ENCODE data around the gene AGPAT1. TPM values are rescaled to one million over a fixed set of nuclear protein-coding genes. Genes with fewer than 3 reads are reported as not detected.
"Not testable (repeated sequence)": the region's sequence is repeated elsewhere in the genome, so short reads cannot be mapped to it uniquely, and the experiment has no call there.

Gene AGPAT1
- total RNA-seq, 1 donor from 2014 or later: 12.9 TPM

DNA sequence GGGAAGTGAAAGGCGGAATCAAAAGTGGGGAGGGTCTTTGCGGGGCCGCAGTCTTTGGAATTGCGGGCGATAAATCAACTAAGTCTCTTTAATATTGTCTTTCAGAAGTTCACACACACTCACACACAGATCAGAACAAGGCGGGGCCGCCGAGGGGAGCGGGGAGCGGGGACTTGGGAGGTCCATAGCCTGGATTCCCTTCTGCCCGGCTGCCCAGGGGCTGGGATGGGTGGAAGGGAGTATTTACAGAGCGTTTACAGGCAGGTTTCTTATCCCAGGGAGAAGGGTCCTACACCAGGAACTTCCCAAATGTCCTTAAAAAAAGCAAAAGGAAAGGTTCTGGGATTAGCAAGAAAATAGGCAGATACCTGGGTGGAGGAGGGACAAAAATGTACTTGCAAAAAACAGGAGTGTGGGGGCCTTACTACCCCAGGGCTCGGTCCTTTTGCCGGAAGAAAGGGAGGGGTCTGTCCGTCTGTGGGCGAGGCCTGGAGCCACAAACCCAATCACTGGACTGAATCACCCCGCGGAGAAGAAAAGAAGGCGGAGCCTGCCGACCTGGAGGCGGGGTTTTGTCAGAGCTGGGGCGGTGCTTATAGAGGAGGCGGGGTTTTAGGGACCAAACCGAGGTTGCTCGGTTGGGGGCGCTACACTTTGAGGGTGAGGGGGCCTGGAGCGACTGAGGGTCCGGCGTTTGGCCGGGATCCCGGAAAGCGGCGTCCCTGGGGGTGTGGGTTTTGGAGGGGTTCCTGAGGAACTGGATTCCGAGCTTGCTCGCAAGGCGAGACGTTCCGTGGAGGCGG, 27.4 kb downstream of the AGPAT1 start:
- DNase-seq: peak; percentile 79

DNA sequence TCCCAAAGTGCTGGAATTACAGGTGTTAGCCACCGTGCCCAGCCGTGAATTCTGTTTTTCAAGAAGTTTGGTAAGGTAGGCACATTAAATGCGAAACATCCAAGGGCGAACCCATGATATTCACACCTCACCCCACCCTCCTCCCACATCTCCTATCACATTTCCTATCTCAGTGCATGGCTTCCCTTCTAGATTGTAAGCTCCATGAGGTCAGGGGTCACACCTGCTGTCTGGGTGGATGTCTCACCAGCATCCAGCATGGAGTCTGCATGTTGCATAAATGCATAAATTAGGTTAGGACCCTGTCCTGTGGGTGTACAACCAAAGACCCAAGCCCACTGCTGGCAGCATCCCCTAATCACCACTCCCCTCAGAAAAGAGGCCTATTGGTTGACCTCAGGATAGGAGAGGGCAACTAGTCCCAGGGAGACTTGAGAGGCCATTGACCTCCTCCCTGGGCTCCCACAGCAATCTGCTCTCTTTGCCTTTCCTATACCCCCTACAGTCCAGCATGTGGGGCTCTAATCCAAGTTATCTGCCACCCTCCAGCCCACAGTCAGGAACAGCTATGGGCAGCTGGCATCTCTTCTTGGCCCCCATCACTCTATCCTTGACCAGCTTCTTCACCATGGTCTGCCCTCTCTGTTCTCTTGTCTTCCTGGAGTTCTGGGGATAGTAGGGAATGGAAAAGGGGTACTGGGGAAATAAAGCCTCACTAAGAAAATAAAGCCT, 28.3 kb downstream of the AGPAT1 start:
- DNase-seq: no peak

- no peak for DNase-seq
These were observed 29.2 kb downstream of the AGPAT1 start for GRCh38 chr6:32146687-32147086.

DNA sequence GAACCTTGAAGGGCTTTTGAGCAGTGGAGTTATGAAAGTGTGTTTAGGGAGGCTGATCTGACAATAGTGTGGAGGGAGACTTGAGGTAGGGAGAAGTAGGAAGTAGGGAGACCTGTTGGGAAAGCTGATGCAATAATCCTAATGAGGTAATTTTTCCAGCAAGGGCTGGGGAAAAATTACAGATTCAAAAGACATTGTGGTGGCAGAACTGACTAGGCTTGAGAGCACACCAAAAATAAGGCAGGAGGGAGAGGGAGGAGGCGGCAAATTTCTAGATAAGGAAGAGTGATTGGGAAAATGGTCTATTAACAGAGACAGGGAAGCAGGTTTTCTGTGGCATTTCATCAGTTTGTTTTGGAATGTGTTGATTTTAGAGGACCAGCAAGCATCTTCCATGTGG, 29.6 kb downstream of the AGPAT1 start:
- DNase-seq: no peak

- DNase-seq: not testable (repeated sequence)
These were observed 31.6 kb downstream of the AGPAT1 start for GRCh38 chr6:32144238-32144637.

GRCh38 chr6:32140420-32141046, 35.4 kb downstream of the AGPAT1 start:
- no peak for DNase-seq

DNA sequence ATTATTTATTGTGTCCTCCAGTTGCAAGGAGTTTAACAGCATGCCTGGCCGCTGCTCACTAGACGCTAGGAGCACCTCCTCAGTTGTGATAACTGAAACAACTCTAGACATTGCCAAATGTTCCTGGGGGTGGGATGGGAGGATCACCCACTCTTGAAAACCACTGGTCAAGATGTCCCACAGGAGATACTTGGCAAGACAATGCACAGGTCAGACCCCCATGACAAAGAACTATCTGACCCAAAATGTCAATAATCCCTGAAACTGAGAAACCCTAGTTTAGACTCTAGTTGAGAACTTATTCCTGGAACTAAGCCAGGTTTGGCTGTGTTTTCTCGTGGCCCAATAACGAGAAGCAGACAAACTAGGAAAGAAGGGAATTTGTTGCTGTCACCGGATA, 36.3 kb downstream of the AGPAT1 start:
- no peak for DNase-seq

DNA sequence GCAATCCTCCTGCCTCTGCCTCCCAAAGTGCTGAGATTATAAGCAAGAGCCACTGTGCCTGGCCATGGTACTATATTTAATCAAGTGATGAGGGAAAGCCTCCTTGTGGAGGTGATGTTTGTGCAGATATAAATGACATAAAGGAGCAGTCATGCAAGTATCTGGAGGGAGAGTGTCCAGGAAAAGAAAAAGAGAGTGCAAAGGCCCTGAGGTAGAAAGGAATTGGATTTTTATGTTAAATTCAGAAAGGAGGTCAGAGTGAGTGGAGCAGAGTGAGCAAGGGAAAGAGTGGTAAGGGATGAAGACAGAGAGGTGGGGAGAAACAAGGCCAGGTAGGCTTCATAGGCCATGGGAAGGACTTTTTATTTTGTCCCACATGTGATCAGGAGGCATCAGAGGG, 38.4 kb downstream of the AGPAT1 start:
- DNase-seq: no peak

DNA sequence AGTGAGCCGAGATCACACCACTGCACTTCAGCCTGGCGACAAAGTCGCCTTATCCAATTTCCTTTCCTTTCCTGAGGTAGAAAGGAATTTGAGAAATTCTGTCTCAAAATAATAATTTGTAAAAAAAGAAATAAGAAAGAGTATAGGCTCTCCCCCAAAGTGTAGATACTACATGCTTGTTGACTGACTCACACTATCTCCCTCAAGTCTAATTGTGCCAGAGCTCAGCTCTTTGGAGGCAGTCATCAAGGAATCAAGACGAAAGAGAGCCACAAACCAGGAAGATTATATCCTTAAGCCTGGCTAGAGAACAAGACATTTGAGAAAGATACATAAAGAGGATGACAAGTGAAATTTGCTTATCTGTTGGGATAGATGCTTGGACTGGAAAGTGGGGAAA, 42.1 kb downstream of the AGPAT1 start:
- DNase-seq: no peak

- DNase-seq: no peak
These were observed 43.8 kb downstream of the AGPAT1 start for GRCh38 chr6:32132110-32132509.

DNA sequence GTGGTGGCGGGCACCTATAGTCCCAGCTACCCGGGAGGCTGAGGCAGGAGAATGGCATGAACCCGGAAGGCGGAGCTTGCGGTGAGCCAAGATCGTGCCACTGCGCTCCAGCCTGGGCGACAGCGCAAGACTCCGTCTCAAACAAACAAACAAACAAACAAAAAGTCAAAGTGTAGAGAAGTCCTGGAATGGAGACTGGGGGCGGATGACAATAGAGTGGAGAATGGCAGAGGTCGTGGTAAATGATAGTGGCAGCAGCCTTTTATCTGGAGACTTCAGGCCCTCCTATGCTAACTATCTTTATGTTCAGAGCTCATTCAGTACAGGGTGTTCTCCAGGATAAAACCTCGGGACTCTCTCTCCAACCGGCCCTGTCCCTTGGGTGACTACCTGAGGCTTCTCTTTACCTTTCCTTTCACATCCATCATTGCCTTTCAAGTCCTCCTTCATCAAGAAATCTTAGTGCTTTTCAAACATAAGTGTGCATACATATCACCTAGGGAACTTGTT, 44.4 kb downstream of the AGPAT1 start:
- no peak for DNase-seq

DNA sequence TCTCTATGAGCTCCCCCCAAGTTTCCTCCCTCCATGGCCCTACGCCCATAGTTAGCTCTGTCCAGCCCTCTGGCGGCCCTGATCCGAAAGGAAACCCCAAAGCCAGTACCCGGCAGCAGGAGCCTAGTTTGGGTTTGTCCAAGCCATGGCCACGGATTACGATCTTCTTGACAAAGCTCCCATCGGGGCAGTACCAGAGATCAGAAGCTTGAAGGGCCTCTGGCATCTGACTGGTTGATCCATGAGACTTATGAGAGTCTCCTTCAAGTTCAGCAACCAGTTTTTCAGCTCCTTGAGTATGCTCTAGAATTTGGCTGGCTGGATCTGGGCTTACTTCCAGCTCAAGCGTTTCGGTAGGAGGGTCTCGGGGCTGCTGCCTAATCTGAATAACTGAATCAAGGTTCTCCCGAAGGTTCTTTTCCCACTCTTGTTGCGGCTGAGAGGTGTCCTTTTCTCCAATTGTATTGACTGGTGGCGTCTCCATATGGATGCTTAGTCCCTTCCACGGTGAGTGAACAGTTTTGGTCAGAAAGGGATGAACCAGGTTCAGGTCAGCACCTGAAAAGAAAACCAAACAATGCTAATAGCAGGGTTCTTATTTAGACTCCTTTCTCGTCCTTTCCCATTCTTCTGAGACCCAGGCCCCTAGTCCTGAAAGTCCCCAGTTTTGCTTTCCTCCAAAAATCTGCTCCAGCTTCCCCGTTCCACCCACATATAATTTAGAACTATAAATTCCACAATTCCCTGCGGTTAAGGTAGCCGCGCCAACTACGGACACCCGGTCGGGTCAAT, 46.4 kb downstream of the AGPAT1 start:
- no peak for DNase-seq

DNA sequence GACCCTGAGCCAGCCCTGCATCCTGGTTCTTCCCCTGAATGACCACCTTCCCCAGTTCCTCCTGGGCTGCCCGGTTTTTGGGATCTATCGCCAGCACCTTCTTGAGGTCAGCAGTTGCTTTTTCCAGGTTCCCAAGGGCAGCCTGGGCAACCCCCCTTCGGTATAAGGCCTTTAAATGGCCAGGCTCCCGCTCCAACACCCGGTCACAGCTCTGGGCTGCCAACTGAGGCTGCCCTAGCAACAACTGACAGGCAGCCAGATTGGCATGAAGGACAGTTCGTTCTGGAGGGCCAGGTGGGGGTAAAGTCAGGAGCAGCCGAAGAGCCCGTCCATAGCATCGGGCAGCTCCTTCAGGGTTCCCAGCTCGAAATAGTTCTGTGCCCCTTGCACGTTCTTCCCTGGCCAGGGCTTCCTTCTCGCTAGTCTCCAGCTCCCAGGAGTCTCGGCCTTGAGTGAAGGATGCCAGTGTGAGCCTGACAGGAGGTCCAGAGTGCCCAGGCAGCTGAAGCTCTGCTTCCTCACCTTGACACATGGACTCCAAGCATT, 47.1 kb downstream of the AGPAT1 start:
- no peak for DNase-seq

DNA sequence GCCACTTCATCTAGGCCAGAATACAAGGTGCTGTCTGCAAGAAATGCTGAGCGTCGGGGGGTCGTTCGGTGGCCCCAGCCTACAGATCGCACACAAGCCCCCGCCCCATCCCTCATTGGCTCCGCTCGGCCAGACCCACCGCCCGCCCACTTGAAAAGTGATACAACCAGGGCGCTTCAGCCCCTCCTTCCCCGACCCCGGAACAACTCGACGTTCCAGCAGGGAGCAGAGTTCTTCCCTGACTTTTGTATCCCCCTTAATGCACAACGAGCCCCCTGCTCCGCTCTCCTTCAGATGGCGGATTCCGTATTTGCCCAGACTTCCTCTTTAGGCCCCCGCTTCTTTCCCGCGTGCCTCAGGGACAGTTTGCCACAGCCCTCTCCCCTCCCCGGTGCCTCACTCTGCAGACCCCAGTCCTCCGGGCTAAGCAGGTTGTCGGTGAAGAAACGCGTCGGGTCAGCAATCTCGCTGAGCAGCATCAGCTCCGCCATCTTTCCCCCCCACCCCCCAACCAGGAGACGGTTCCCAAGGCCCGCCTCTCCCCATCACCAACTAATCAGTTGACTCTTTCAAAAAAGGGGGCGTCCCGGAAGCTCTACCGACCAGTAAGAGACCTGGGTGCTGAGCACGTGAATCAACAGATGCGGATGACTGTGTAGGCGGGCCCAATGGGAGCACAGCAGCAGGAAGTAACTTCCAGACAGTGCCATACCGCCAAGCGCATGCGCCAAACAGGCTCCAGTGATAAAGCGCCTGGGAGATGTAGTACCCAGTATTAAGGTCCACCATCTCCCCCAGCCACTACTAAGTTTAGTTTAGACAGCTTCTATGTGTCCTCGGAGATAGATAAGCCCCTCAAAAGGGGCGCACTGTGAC, 47.9 kb downstream of the AGPAT1 start, which contains the start of gene ATF6B:
Gene ATF6B, minus strand, starts transcription at position 530 of the 876 bp plus-strand sequence. Its CDS starts 39 bp downstream, at position 491.
- peak; percentile 100 for DNase-seq

GRCh38 chr6:32127409-32127716, 48.5 kb downstream of the AGPAT1 start:
- no peak for DNase-seq

DNA sequence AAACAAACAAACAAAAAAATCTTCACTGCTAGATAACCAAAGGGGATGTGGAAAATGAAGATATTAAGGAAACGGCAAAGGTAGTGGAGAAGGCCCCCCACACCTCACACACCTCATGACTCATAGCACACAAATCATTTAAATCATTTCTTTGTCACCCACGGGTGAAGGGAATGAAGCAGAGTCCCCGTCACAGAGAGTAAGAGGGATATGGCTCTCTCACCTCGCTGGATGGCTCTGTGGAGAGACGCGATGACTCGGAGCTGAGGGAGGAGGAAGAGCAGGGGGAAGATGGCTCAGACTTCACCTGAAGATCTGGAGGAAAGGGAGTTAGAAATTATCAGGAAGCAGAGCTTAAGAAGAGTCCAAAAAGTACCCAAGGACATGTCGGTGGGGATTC, 49.0 kb downstream of the AGPAT1 start:
- no peak for DNase-seq

DNA sequence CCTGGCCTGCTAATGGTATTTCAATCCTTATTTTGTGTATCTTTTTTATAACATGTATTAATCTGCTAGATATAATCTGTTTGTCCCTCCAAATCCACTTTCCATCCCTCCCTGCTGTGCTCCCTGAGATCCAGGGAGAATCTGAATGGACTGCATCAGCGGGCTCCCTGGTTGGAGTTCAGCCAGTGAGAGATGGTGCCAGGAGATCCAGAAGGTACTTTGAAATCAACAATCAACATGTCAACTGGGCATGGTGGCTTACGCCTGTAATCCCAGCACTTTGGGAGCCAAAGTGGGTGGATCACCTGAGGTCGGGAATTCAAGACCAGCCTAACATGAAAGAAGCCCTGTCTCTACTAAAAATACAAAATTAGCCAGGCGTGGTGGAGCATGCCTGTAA, 52.2 kb downstream of the AGPAT1 start:
- no peak for DNase-seq

GRCh38 chr6:32120573-32121059, 55.3 kb downstream of the AGPAT1 start:
- no peak for DNase-seq

DNA sequence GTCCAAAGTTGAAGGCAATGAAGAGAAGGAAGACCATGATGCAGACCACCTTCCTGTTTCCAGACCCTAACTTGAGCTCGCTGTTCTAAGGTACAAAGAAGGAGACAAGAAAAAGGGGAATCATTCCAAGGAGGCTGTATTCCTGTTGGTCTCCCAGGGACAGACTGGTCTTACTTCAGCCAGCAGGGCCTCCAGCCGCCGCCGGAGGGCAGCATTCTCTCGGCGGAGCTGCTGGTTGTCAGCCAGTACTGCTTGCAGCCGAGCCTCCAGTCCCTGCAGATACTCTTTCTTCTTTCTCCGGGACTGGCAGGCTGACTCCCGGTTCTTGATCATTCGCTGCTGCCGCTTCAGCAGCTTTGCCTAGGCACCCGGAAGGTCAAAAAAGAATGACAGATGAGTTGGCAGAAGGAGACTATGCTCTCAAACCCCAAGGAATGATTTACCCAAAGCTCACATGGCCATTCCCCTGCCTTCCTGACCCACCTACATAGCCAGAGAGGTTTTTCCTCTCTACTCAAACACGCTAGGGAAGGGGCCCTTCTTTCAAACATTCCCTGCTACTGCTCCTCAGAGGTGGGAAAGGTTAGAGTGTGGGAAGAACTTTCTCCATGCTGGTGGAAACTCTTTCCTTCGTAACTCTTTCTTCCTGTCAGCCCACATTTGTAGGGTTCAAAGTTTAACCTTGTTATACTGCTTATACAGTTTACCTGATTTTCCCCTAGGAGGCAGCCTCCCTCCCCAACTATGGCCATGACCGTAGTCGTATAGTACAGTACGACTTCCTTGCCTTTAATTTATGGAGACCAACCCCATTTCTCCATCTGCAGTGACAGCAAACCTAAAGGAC, 56.9 kb downstream of the AGPAT1 start:
- peak; percentile 91 for DNase-seq

Data from tongue (tissue), 2 donors.